GM11168 (cell line): ENCODE data around the gene PTBP2.

Experiments used
- in situ Hi-C: fragments of 300-500 bp; cut with MboI; formaldehyde crosslinking; loops from one replicate; pipeline ENCODE4 v1.12.0; 2022; ENCODE audit warnings: low sequenced_read_pairs; ENCODE audit not compliant: unreplicated experiment

The PTBP2 gene, protein sequence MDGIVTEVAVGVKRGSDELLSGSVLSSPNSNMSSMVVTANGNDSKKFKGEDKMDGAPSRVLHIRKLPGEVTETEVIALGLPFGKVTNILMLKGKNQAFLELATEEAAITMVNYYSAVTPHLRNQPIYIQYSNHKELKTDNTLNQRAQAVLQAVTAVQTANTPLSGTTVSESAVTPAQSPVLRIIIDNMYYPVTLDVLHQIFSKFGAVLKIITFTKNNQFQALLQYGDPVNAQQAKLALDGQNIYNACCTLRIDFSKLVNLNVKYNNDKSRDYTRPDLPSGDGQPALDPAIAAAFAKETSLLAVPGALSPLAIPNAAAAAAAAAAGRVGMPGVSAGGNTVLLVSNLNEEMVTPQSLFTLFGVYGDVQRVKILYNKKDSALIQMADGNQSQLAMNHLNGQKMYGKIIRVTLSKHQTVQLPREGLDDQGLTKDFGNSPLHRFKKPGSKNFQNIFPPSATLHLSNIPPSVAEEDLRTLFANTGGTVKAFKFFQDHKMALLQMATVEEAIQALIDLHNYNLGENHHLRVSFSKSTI

DNA sequence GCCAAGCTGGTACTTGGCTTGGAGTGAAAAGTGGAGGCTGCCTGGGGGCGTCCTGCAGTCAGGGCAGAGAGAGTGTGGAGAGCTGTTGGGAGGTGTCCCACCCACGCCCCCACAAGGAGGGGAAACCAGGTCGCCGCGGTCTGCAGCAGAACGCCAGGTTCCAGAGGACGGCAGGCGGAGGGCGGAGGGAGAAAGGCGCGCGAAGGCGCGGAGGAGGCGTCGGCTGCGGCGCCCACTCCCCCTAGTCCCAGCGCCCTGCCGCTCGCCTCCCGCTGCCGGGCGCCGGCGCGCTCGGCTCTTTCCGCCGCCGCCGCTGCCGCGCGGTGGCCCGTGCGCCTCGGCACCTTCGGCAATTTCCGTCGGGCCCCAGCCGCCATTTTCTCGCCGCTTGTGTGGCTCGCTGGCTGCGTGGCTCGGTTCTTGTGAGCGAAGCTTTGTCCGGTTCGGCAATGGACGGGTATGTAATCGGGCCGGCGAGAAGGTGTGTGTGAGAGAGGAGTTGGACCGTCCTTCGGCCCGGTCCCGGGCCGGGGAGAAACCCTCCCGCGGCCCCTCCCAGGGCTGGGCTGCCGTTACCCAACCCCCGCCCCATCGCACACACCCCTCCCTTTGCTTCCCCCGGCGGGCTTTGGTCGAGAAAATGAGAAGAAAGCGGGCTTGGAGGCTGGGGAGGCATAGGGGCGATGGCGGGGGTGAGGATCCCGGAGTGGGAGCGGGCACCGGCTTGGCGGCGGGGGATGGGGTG is at the start of gene PTBP2:
TSS of gene PTBP2 (plus strand) at position 369 of the 745 bp plus-strand sequence. CDS start at position 450, 81 bp downstream.
- in situ Hi-C loops = no loop called here

DNA sequence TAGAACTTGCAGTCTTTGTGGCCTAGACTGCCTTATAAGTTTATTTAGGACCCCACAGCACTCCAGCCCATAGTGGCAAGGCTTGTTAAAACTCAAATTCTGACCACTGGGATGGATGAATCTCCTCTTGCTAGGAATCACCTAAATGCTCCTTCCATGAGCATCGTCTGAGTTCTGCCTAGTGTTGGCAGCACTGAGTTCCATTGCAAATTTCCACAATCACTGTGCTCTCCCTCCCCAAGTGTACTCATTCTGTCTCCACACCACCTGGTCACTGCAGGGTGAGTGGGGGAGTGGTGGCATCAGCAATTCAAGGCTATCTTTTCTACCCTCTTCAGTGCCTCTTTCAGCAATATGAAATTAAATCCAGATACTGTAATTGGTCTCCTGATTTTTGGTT is 46.7 kb upstream of the PTBP2 start:
- in situ Hi-C loops = no loop called here

DNA sequence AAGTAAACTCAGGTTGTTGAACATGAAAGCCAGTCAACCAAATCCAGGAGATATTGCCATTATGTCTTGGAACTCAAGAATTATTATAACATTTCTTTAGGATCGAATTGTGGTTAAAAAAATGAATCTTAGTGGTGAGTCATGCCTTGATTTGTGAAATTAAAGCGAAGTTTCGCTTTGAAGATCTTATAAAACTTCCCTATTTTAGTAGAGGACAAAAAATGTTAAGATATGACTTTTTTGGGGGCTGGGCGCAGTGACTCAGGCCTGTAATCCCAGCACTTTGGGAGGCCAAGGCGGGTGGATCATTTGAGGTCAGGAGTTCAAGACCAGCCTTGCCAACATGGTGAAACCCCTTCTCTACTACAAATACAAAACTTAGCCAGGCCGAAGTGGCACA is 39.5 kb upstream of the PTBP2 start:
- in situ Hi-C loops = no loop called here

DNA sequence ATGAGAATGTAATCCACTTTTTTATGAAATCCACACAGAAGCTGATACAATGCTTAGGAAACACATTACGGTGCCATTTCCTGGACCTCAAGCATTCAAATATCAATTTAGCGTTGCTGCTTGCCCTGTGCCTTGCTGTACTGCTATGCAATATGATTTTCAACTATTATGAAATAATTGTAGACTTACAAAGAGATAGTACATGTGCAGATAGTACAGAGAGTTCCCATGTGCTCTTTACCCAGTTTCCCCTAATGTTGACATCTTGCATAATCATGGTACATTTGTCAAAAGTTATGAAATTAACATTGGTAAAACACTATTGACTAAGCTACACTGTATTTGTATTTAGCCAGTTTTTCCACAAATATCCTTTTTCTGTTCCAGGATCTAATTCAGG is 37.7 kb upstream of the PTBP2 start:
- in situ Hi-C loops = no loop called here

DNA sequence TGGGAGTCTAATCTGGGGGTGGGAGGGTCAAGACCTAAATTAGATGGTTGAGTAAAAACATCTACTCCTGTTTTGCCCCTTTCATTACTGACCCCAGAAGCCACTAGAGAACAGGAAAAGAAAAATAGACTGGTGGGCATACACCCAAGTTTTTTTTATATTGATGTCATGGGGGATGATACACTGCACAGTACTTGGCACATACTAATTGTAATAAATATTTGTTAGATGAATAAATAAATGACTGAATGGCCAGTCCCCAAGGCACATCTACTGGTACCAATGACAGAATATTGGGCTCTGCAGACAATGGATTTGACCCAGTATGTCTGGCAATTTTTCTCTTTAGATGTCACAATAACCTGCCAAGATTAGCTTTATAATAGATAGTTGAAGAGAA is 36.8 kb upstream of the PTBP2 start:
- in situ Hi-C loops = no loop called here

DNA sequence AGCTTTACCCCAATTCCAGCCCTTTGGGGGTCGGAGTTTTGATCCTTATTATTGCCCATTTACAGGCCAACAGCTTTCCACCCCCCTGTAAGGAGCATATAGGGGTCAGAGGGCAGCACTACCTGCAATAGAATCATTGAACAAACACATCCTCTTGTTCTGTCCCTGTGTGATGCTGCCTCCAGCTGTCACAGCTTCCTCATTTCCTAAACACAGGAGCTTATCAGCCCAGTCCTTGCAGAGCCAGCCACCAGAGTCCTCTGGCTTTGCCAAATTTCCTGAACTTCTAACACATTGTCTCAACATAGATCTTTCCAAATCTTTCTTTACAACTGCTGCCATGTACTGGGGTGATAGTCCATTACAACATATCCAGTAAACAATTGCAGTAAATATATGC is 32.8 kb upstream of the PTBP2 start:
- in situ Hi-C loops = no loop called here

DNA sequence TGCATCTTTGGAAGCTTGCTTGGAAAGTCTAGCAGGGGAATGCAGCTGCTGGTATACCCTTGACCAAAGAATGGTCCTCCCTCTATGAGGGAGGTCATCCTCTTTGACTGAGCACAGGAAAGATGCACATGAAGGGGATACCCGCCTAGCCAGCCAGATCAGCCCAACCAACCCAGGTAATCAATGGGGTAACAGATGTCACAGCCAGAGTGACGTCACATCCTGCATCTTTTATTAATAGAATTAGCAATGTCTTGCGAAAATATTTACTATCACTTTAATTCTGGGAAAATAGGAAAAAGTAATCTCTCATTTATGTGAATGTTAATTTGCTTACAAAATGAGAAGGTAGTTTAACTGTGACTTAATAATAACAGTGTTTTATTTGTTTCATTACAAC is 25.6 kb upstream of the PTBP2 start:
- in situ Hi-C loops = no loop called here

DNA sequence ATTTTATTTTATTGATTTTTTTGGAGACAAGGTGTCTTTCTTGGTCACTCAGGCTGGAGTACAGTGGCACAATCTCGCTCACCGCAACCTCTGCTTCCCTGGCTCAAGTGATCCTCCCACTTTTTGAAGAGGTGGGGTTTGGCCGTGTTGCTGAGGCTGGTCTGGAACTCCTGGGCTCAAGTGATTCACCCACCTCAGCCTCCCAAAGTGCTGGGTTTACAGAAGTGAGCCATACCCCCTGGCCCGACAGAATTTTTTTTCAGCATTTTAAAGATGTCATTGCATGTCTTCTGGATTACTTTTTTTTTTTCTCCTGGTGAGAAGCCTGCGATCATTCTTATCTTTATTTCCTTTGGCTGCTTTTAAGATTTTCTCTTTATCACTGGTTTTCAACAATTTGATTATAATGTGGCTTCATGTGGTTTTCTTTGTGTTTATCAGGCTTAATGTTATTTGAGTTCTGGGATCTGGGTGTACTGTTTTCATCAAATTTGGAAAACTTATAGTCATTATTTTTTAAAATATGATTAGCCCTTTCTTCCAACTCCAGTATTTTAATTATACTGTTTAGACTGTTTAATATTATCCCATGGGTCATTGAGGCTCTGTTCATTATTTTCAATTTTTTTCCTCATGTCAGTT is 23.1 kb upstream of the PTBP2 start:
- in situ Hi-C loops = no loop called here

DNA sequence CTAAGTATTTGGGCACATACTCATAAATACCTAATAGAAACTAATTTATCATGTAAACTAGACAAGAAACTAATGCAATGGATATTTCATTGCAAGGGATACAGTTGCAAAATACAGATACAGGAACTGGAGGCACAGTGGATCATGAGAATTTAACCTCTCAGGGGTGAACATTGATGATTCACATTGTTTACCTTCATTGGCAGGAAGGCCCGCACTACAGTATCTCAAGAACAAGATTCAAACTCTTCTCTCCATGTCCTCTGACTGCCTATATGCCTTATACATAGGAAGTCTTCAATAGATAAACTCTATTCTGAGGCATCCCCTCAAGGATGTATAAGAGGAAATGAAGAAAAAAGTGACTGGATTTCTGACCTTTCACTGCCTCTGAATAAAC is 18.4 kb upstream of the PTBP2 start:
- in situ Hi-C loops = no loop called here

DNA sequence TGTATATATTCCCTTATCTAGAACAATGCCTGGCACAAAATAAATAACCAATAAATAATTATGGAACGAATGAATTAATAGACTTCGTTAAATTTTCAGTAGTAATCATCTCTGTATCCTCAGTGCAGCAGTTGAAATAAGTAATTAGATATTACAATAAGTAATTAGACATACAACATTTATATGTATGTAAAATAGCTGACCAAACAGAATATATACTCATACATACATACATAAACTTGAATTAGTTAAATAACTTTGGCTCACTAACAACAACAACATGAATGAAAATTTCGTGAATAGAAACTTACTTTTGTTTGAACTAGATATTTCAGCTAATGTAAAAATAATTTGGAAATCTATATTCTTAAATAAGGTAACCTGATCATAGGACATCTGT is 14.6 kb upstream of the PTBP2 start:
- in situ Hi-C loops = no loop called here

DNA sequence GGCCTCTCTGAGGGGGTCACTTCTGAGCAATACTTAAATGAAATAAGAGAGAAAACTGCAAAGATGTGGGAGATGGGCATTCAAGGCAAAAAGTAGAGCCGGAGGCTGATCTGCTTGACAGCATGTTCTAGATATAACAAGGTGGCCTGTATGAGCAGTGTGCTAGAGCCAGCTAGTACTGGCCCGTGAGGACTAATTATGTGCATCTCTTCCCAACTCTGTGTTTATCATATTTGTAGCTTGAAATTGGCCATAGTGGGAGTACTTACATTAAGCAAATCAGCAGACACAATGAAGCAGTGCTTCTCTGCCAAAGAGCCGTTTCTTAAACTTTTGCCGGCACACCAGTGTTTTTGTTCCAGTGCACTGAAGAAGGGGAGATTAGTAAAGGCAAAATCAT is 13.1 kb upstream of the PTBP2 start:
- in situ Hi-C loops = no loop called here

DNA sequence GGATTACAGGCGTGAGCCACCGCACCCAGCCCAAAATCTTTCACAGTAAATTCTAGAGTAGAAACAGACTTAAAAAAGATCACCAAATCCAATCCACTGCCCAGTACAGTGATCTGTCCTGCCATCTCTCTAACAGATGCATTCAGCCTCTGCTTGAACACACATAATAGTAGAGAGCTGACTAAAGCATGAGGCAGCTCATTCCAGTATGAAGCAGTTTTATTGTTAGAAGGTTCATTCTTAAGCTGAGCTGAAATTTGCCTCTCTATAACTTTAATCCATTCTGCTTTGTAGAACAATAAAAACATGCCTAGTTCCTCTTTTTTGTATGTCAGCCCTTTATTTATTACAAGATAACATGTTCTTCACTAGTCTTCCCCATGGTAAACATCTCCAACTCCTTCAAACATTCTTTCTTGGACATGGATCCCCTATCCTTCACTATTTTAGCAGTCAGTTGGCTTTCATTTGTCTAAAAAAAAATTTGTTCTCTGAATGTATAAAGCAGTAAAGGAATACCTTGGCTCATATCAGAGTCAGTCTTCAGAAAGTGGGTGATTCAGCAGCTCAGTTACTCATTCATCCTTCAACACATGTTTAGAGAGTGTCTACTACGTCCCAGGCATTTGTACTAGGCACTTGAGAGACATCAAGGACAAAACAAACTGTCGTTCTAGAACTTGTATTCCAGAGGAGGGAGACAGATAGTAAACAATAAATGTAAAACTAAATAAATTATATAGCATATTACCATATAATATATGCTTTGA is 10.7 kb upstream of the PTBP2 start:
- in situ Hi-C loops = no loop called here

DNA sequence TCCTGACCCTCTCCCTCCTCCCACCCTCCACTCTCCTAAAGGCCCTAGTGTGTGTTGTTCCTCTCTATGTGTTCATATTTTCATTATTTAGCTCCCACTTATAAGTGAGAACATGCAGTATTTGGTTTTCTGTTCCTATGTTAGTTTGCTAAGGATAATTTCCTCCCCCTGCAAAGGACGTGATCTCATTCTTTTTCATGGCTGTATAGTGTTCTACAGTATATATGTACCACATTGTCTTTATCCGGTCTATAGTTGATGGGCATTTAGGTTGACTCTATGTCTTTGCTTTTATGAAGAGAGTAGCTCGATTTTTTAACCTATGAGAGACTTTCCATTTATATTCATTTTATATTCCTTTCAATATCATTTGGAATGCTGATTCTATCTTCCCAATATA is 7.9 kb upstream of the PTBP2 start:
- in situ Hi-C loops = no loop called here

DNA sequence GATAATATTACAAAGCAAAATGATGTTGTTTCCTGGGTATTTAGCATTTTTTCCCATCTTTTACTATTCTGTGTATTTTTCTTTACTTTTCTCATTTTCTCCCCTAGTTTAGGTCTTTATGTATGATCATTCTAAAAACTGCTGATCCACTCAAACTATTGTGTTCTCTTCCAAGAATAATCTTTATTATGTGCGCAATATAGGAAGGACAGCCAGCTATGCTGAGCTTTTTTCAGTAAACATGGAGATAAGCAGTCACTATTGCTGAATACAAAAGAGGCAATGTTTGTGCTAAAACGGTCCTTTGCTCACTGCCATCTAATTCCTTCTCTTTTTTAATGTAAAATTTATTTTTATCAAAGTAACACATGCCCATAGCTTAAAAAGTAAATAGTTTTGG is 6.7 kb upstream of the PTBP2 start:
- in situ Hi-C loops = no loop called here

DNA sequence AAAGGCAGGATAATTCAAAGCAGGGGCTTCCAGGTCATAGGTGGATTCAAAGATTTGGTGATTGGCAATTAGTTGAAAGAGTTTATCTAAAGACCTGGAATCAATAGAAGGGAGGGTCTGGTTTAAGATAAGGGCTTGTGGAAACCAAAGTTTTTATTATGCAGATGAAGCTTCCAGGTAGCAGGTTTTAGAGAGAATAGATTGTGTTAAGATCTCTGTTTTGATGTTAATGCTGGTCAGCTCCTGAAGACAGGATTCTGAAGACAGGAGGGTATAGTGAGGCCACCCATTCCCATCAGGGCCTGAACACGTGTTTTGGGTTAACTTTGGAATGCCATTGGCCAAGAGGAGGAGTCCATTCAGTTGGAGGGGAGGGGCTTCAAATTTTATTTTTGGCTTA is 6.1 kb upstream of the PTBP2 start:
- in situ Hi-C loops = no loop called here

DNA sequence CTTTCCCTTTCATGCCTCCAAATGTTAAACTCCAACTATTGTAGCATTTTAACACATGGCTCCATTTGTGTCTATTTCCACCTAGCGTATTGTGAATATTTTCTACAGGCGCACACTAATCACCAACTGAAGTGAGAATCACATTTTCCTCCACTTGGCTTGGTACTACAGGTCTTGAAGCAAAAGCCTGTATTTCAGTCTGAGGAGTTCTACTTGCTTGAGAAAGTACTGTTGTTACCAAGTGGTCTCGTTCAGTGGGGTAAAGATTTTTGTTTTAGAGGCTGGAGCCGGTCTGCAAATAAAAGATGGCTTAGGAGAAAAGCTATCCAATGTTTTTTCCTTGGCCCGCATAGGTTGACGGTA is 550 bp upstream of the PTBP2 start:
- in situ Hi-C loops = no loop called here

DNA sequence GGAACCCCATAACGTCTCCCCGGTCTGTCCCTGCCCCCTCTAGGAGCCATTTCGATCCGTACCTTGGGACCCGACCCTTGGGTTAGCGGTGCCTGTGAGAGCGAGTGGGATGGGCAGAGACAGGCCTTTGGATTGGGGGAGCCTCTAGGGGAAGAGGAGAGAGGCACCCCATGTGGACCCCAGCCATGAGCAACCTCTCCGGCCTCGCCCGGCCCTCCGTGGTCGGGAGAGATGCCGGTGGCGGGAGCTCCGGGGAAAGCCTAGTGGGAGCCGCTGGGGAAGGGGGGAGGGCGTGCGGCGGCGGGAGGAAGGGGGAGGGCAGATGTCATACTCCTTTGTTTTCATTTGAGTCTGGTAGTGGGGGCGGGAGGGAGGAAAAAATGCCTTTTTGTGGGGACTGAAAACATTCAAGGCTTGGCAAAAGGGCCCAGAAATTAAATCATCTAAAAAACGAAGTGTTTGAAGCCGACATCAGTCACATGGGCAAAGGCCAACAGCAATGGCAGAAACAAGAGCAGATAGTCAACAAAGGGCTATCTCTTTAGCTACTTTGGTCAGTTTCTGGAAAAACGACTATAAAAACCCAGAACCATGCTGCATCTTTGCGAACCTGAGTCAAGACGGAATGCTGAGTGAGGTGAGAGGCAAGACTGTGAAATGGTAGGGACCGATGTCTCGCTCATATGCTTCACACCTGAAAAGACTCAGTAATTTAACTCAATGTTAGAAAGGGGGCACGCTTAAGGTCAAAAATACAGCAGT is 758 bp downstream of the PTBP2 start:
- in situ Hi-C loops = no loop called here

DNA sequence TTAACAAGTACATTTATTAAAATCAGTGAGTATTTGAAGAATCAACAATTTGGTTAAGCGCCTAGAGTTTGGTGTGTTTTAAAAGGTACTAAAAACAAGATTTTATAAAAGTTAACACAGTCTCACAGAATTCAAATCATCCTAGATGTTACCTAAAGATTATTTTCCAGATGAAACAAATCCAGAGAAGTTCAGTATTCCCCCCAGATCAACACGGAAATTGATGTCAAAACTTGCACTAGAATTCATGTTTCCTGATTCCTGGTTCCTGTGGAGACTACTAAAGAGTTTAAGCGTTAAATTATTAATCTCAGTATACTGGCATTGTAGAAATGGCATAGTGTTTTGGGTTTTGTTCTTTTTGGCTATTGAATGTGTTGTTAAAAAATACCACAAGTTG is 1.4 kb downstream of the PTBP2 start:
- in situ Hi-C loops = no loop called here

DNA sequence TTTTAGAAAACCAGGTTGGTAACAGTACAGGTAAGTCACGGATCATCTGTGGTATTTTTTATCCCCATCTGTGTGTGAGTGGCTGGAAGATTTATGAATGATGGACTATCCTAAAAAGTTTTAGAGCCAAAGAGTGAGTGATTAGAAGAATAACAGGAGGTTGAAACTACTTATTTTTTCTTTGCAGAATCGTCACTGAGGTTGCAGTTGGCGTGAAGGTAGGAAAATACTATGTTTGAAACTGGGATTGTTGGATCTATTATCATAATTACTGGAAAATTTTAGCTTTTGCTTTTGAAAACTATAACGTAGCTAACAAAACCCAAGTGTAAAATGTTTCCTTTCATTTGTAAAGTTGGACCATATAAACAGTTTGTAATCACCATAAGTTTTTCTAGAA is 1.8 kb downstream of the PTBP2 start:
- in situ Hi-C loops = no loop called here

DNA sequence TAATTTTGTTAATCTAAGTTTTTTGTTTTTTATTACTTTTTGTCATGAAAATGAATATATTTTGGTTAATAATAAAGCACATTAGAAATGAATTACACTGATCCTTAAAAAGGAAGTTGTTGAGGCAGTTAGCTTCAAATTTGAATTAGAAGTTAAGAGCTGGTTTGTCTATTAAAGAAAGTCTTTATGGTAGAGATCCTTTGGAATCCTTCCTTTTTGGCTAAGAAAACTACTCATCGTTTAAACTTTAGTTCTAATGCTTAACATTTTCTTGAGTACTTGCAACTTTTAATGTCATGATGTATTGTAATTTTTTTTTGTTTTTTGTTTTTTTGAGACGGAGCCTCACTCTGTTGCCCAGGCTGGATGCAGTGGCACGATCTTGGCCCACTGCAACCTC is 2.4 kb downstream of the PTBP2 start:
- in situ Hi-C loops = no loop called here
